ENCODE results near the gene COL5A2.

The COL5A2 gene

GRCh38 chr2:189204322-189204941 lies 24.9 kb upstream of the COL5A2 start:
- in situ Hi-C loops (cut with HindIII; ENCODE audit: low sequenced_read_pairs) = no loop called here
- H3K4me3 ChIP-seq (ENCODE audit: low read depth, low read length) = no peak overlapping the region
- DNase-seq (ENCODE audit: low read depth) = no peak
- TF ChIP-seq, protein P1, sequence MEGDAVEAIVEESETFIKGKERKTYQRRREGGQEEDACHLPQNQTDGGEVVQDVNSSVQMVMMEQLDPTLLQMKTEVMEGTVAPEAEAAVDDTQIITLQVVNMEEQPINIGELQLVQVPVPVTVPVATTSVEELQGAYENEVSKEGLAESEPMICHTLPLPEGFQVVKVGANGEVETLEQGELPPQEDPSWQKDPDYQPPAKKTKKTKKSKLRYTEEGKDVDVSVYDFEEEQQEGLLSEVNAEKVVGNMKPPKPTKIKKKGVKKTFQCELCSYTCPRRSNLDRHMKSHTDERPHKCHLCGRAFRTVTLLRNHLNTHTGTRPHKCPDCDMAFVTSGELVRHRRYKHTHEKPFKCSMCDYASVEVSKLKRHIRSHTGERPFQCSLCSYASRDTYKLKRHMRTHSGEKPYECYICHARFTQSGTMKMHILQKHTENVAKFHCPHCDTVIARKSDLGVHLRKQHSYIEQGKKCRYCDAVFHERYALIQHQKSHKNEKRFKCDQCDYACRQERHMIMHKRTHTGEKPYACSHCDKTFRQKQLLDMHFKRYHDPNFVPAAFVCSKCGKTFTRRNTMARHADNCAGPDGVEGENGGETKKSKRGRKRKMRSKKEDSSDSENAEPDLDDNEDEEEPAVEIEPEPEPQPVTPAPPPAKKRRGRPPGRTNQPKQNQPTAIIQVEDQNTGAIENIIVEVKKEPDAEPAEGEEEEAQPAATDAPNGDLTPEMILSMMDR (IDR thresholded peaks at IDR 0.05; ENCODE audit: low read depth, low read length, missing control alignments) = no peak

GRCh38 chr2:189203177-189203799 lies 23.7 kb upstream of the COL5A2 start:
- in situ Hi-C loops (cut with HindIII; ENCODE audit: low sequenced_read_pairs) = no loop called here
- no peak for DNase-seq (ENCODE audit: low read depth)
- TF ChIP-seq, protein P1 (IDR thresholded peaks at IDR 0.05; ENCODE audit: low read depth, low read length, missing control alignments) = no peak
- no peak overlapping the region for H3K4me3 ChIP-seq (ENCODE audit: low read depth, low read length)

DNA sequence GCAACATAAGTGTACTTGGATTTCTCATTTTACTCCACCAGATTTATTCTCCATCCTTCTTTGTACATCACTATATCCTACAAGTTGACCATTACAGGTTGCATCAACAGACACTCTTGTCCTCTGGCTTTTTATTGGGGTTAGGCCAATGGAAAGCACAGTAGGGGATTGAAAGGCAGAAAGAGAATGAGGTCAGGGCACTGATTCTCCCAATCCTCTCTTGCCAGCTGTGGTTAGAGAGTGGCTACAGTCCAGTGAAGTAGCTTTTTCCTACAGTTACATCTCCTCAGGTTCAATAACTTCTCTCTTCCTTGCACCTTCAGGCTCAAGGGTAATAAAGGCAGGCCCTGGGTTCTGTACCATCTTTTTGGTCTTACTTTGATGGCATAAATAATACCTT lies 20.2 kb upstream of the COL5A2 start:
- in situ Hi-C loops (cut with HindIII; ENCODE audit: low sequenced_read_pairs) = no loop called here
- DNase-seq (ENCODE audit: low read depth) = peak; percentile 67
- no peak overlapping the region for H3K4me3 ChIP-seq (ENCODE audit: low read depth, low read length)
- TF ChIP-seq, protein P1 (IDR thresholded peaks at IDR 0.05; ENCODE audit: low read depth, low read length, missing control alignments) = no peak

DNA sequence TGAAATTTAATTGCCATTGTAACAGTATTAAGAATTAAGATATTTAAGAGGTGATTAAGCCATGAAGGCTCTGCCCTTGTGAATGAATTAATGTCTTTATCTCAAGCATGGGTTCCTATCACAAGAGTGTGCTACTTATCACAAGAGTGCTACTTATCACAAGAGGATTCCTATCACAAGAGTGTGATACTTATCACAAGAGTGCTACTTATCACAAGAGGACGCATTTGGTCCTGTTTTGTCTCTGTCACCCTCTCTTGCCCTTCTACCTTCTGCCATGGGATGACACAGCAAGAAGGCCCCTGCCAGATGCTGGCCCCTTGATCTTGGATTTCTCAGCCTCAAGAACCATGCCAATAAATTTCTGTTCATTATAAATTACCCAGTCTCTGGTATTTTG lies 13.2 kb upstream of the COL5A2 start:
- in situ Hi-C loops (cut with HindIII; ENCODE audit: low sequenced_read_pairs) = no loop called here
- TF ChIP-seq, protein P1 (IDR thresholded peaks at IDR 0.05; ENCODE audit: low read depth, low read length, missing control alignments) = no peak
- no peak for DNase-seq (ENCODE audit: low read depth)
- no peak overlapping the region for H3K4me3 ChIP-seq (ENCODE audit: low read depth, low read length)

GRCh38 chr2:189191766-189192165 lies 12.2 kb upstream of the COL5A2 start:
- H3K4me3 ChIP-seq (ENCODE audit: low read depth, low read length) = no peak overlapping the region
- DNase-seq (ENCODE audit: low read depth) = no peak
- TF ChIP-seq, protein P1 (IDR thresholded peaks at IDR 0.05; ENCODE audit: low read depth, low read length, missing control alignments) = no peak
- in situ Hi-C loops (cut with HindIII; ENCODE audit: low sequenced_read_pairs) = no loop called here

- no peak overlapping the region for H3K4me3 ChIP-seq (ENCODE audit: low read depth, low read length)
- TF ChIP-seq, protein P1 (IDR thresholded peaks at IDR 0.05; ENCODE audit: low read depth, low read length, missing control alignments) = no peak
- in situ Hi-C loops (cut with HindIII; ENCODE audit: low sequenced_read_pairs) = no loop called here
- no peak for DNase-seq (ENCODE audit: low read depth)
These were observed 11.1 kb upstream of the COL5A2 start for GRCh38 chr2:189190685-189191084.
